Measurements from ENCODE around the gene ARHGEF2. TPM values are rescaled to one million over a fixed set of nuclear protein-coding genes. Genes with fewer than 3 reads are reported as not detected.

The ARHGEF2 gene
- total and polyA plus RNA-seq, 2 donors from 2014 or later: 32.3 to 99.6 TPM

- H3K27ac ChIP-seq (ENCODE audit: low read depth in 2 of 2, low read length in 2 of 2): peak overlapping the region; percentile 23 to 82
- H3K9me3 ChIP-seq (ENCODE audit: control insufficient read depth in 2 of 3, insufficient read depth in 1 of 3, low read length in 3 of 3): no peaks in the 10 kb centered on the region
- H3K27me3 ChIP-seq (ENCODE audit: control insufficient read depth, insufficient read depth, low read length): no peaks in the 10 kb centered on the region
- peaks cover 7 to 35% (median 21%) of the 10 kb centered on the region in 3 donors for H3K4me1 ChIP-seq (ENCODE audit: control insufficient read depth in 2 of 3, insufficient read depth in 2 of 3, low read depth in 1 of 3, low read length in 3 of 3)
- DNase-seq (peak in 3 of 5 donors; percentile 52 to 94 (median 68)), FAIRE-seq (no peak)
- no peaks in the 10 kb centered on the region for H3K36me3 ChIP-seq (ENCODE audit: control insufficient read depth in 2 of 3, insufficient read depth in 3 of 3, low read length in 3 of 3)
- H3K4me3 ChIP-seq (ENCODE audit: low read length in 3 of 3): peak overlapping the region in 1 of 3 donors; percentile 30
- intact Hi-C loops (cut with DNase I): no loop called here
- no peak for TF ChIP-seq CTCF (IDR thresholded peaks at IDR 0.05; ENCODE audit: borderline replicate concordance, extremely low read depth, insufficient read depth)
- H3K9ac ChIP-seq (ENCODE audit: low read length in 3 of 3): peak overlapping the region in 1 of 3 donors; percentile 29
Measured at GRCh38 chr1:155983191-155984024, 5.1 kb upstream of the ARHGEF2 start.

GRCh38 chr1:155982106-155982505, 3.8 kb upstream of the ARHGEF2 start:
- Histone ChIP-seq H3K4me1 (ENCODE audit: control insufficient read depth in 2 of 3, insufficient read depth in 2 of 3, low read depth in 1 of 3, low read length in 3 of 3) (peaks cover 7 to 38% (median 22%) of the 10 kb centered on the region in 3 donors), H3K9ac (ENCODE audit: low read length in 3 of 3) (no peak overlapping the region), H3K27ac (ENCODE audit: low read depth in 2 of 2, low read length in 2 of 2) (peak overlapping the region; percentile 39 to 94), H3K36me3 (ENCODE audit: control insufficient read depth in 2 of 3, insufficient read depth in 3 of 3, low read length in 3 of 3) (no peaks in the 10 kb centered on the region), H3K9me3 (ENCODE audit: control insufficient read depth in 2 of 3, insufficient read depth in 1 of 3, low read length in 3 of 3) (no peaks in the 10 kb centered on the region), H3K27me3 (ENCODE audit: control insufficient read depth, insufficient read depth, low read length) (no peaks in the 10 kb centered on the region), H3K4me3 (ENCODE audit: low read length in 3 of 3) (no peak overlapping the region)
- DNase-seq: no peak
- intact Hi-C loops (cut with DNase I): no loop called here
- no peak for TF ChIP-seq CTCF (IDR thresholded peaks at IDR 0.05; ENCODE audit: borderline replicate concordance, extremely low read depth, insufficient read depth)
- FAIRE-seq: no peak

DNA sequence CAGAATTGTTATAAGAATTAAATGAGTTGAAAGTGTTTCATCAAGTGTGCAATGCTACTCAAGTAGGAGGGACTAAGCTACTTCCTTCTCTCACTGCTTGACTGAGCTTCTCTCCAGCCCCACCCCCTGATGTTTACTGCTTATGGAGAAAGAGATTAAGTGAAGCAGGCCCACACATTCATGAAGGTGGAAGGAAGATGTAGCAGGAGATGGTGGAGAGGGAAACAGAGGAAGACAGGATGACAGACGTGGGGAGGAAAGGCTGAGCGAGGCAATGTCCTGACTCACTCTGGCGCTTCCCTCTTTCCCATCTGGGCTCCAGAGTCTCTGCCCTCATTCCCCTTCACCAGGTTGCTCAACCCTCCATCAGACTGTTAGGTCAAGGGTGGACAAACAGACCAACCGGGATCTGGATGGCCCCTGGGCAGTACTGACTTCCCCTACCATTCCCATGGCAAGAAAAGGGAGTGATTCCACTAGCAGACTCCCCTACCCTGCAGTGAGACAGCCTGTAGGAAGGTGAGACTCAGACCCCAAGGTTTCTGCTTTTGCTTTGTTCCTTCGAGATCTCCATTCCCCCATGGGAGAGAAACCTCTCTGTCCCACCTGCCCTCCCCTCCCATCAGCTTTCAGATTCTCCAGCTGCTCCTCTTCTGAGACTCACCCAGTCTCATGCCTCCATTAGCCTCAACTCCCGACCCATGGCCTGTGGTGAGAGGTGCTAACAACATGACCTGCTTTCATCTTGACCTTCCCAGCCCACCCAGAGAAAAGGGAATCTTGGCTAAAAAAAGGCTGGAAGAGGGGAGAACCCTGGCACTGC, 3.1 kb upstream of the ARHGEF2 start:
- DNase-seq (peak in 2 of 5 donors; percentile 77 to 84), FAIRE-seq (no peak)
- no peak overlapping the region for H3K9ac ChIP-seq (ENCODE audit: low read length in 3 of 3)
- H3K9me3 ChIP-seq (ENCODE audit: control insufficient read depth in 2 of 3, insufficient read depth in 1 of 3, low read length in 3 of 3): no peaks in the 10 kb centered on the region
- intact Hi-C loops (cut with DNase I): no loop called here
- no peak for TF ChIP-seq CTCF (IDR thresholded peaks at IDR 0.05; ENCODE audit: borderline replicate concordance, extremely low read depth, insufficient read depth)
- H3K27me3 ChIP-seq (ENCODE audit: control insufficient read depth, insufficient read depth, low read length): no peaks in the 10 kb centered on the region
- no peak overlapping the region for H3K4me3 ChIP-seq (ENCODE audit: low read length in 3 of 3)
- H3K4me1 ChIP-seq (ENCODE audit: control insufficient read depth in 2 of 3, insufficient read depth in 2 of 3, low read depth in 1 of 3, low read length in 3 of 3): peaks cover 7 to 41% (median 25%) of the 10 kb centered on the region in 3 donors
- no peaks in the 10 kb centered on the region for H3K36me3 ChIP-seq (ENCODE audit: control insufficient read depth in 2 of 3, insufficient read depth in 3 of 3, low read length in 3 of 3)
- H3K27ac ChIP-seq (ENCODE audit: low read depth in 2 of 2, low read length in 2 of 2): peak overlapping the region; percentile 39 to 94

Measured in kidney (tissue), 14 donors.